Mesenchymal stem cell (in vitro differentiated cells and primary cell): ENCODE measurements around the gene BCAS1.

ENCODE experiments used
- DNase-seq: peaks from one replicate; pipeline ENCODE4 v3.0.0-alpha.2; 2013
- H2AFZ ChIP-seq: one replicate; pipeline ENCODE4 v1.6.1; 2013; ENCODE audit warnings: low read depth, mild to moderate bottlenecking, control low read depth, inconsistent platforms, low read length, moderate library complexity
- H2AK5ac ChIP-seq: 2 replicates; pipeline ENCODE4 v1.6.1; 2013; ENCODE audit warnings: low read length, moderate library complexity, mild to moderate bottlenecking, inconsistent platforms; ENCODE audit not compliant: severe bottlenecking
- H2BK120ac ChIP-seq: one replicate; pipeline ENCODE4 v1.6.1; 2013; ENCODE audit warnings: low read depth, mild to moderate bottlenecking, inconsistent platforms, low read length, moderate library complexity
- H2BK12ac ChIP-seq, 2 experiments: one replicate each; pipeline ENCODE4 v1.6.1; 2013; ENCODE audit warnings: inconsistent platforms in 2 of 2, low read length in 2 of 2, mild to moderate bottlenecking in 2 of 2, moderate library complexity in 2 of 2, control low read depth in 1 of 2
- H2BK15ac ChIP-seq: one replicate; pipeline ENCODE4 v1.6.1; 2013; ENCODE audit warnings: mild to moderate bottlenecking, low read depth, inconsistent platforms; ENCODE audit not compliant: poor library complexity, severe bottlenecking
- H2BK5ac ChIP-seq: 2 replicates; pipeline ENCODE4 v1.6.1; 2013; ENCODE audit warnings: low read depth, mild to moderate bottlenecking, low read length, control low read depth, inconsistent platforms; ENCODE audit not compliant: poor library complexity, severe bottlenecking
- H3K14ac ChIP-seq, 2 experiments: one replicate each; pipeline ENCODE4 v1.6.1; 2013; ENCODE audit warnings: inconsistent platforms in 2 of 2, low read length in 2 of 2, control low read depth in 1 of 2, mild to moderate bottlenecking in 1 of 2, moderate library complexity in 1 of 2
- H3K18ac ChIP-seq, 2 experiments: one replicate each; pipeline ENCODE4 v1.6.1; 2013; ENCODE audit warnings: inconsistent platforms in 2 of 2, low read length in 2 of 2, control low read depth in 1 of 2, low read depth in 1 of 2, mild to moderate bottlenecking in 1 of 2
- H3K23ac ChIP-seq, 2 experiments: one replicate each; pipeline ENCODE4 v1.6.1; 2013; ENCODE audit warnings: inconsistent platforms in 2 of 2, low read length in 2 of 2, mild to moderate bottlenecking in 2 of 2, moderate library complexity in 2 of 2, control low read depth in 1 of 2
- H3K27ac ChIP-seq: 2 replicates; pipeline ENCODE4 v1.5.1; 2013; ENCODE audit warnings: mild to moderate bottlenecking, moderate library complexity, low read length, control low read depth, inconsistent platforms; ENCODE audit not compliant: poor library complexity, severe bottlenecking
- H3K27me3 ChIP-seq, 2 experiments: 2 replicates each; pipeline versions ENCODE4 v1.6.1 to v1.7.0; 2013; ENCODE audit warnings: low read length in 2 of 2, mild to moderate bottlenecking in 2 of 2, moderate library complexity in 2 of 2, control low read depth in 1 of 2, inconsistent platforms in 1 of 2; ENCODE audit not compliant: control insufficient read depth in 1 of 2, insufficient read depth in 1 of 2
- H3K36me3 ChIP-seq, 2 experiments: 2 replicates each; pipeline versions ENCODE4 v1.6.1 to v1.7.0; 2013; ENCODE audit warnings: low read length in 2 of 2, control low read depth in 1 of 2, inconsistent platforms in 1 of 2, low read depth in 1 of 2, mild to moderate bottlenecking in 1 of 2; ENCODE audit not compliant: insufficient read depth in 2 of 2, control insufficient read depth in 1 of 2
- H3K4ac ChIP-seq, 2 experiments: one replicate each; pipeline ENCODE4 v1.6.1; 2013; ENCODE audit warnings: inconsistent platforms in 2 of 2, low read length in 2 of 2, mild to moderate bottlenecking in 2 of 2, moderate library complexity in 2 of 2, control low read depth in 1 of 2, low read depth in 1 of 2
- H3K4me1 ChIP-seq: 2 replicates; pipeline ENCODE4 v1.6.1; 2013; ENCODE audit warnings: low read depth, low read length, control low read depth; ENCODE audit not compliant: control insufficient read depth, insufficient read depth
- H3K4me2 ChIP-seq: 2 replicates; pipeline ENCODE4 v1.6.1; 2013; ENCODE audit warnings: low read length, mild to moderate bottlenecking, inconsistent platforms; ENCODE audit not compliant: poor library complexity, severe bottlenecking
- H3K4me3 ChIP-seq, 2 experiments: 2 replicates each; pipeline versions ENCODE4 v1.5.1 to v1.7.0; 2013; ENCODE audit warnings: low read length in 2 of 2, mild to moderate bottlenecking in 2 of 2, control low read depth in 1 of 2, low read depth in 1 of 2; ENCODE audit not compliant: insufficient read depth in 1 of 2
- H3K79me1 ChIP-seq: replicated peaks from 2 replicates; pipeline ENCODE4 v1.6.1; 2013; ENCODE audit warnings: mild to moderate bottlenecking, control low read depth, low read length, inconsistent platforms; ENCODE audit not compliant: poor library complexity, severe bottlenecking
- H3K9ac ChIP-seq: 2 replicates; pipeline ENCODE4 v1.7.0; 2013; ENCODE audit warnings: mild to moderate bottlenecking, low read length, moderate library complexity
- H3K9me3 ChIP-seq: 2 replicates; pipeline ENCODE4 v1.7.0; 2013; ENCODE audit warnings: mild to moderate bottlenecking, low read length; ENCODE audit not compliant: control insufficient read depth
- H4K8ac ChIP-seq: one replicate; pipeline ENCODE4 v1.6.1; 2013; ENCODE audit warnings: inconsistent platforms, mild to moderate bottlenecking, low read length, moderate library complexity
- H4K91ac ChIP-seq: one replicate; pipeline ENCODE4 v1.6.1; 2013; ENCODE audit warnings: mild to moderate bottlenecking, low read length, inconsistent platforms
- WGBS: methylation state at CpG from one replicate; pipeline ENCODE4 v1.1.7; 2013; ENCODE audit warnings: mixed read lengths; 5-methylcytosine and 5-hydroxymethylcytosine counted together

BCAS1 gene

DNA sequence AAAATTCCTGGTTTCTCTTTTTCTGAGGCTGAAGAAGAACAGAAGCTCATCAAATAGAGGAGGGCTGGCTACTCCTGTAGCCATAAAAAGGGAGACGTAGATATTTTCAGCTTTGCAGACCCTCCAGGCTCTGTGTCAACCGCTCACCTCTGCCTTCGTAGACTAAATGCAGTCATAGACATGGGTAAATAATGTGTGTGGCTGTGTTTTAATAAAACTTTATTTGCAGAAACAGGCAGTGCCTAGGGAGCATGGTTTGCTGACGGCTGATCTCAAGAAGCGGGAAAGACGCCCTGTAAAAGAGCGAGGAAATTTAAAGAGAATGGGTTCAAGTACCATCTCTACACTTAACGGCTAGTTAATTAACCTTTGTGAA lies 171.8 kb downstream of the BCAS1 start:
- peak overlapping the region; percentile 46 to 59 for H3K18ac ChIP-seq
- 93% methylated on average over 8 of the region's 8 CpGs for WGBS
- peak overlapping the region; percentile 27 for H2AK5ac ChIP-seq

DNA sequence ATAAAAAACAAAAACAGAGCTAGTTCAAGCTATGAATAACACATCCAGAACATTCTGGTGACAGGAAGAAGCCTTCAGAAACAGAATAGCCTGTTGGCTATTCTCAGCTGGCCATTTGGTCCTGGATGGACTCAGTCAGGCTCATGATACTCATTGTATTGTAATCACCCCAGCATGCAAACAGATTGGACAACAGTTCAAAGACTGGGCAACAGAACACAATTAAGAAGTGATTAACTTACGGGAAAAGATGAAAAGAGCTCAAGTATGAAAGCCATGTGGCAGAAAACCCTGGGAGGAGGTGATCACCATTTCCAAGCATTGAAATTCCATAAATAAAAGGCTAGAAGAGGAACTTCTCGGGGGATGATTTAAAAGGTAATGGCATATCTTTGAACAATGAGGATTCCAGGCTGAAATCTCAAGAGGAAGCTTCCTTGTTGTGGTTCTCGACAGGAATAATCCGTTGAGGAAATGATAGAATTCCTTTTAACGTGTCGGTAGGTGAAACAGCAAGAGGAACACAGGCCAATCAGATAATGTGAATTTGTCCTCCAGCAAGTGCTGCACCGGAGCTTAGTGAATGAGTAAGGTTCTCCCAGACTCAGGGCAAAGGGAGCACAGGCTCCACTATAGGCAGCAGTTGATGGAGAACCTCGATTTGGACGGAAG lies 172.4 kb downstream of the BCAS1 start:
- H3K27me3 ChIP-seq, result no peaks in the 10 kb centered on the region
- H3K79me1 ChIP-seq, result no peaks in the 10 kb centered on the region
- peak overlapping the region; percentile 27 for H2AK5ac ChIP-seq
- peak overlapping the region; percentile 49 to 68 for H3K4ac ChIP-seq
- H3K36me3 ChIP-seq, result no peaks in the 10 kb centered on the region
- no peak overlapping the region for H3K23ac ChIP-seq
- peak overlapping the region; percentile 66 for H2BK120ac ChIP-seq
- no peak overlapping the region for H4K91ac ChIP-seq
- 51% methylated on average over 9 of the region's 9 CpGs for WGBS
- H2BK5ac ChIP-seq, result no peak overlapping the region
- H3K18ac ChIP-seq, result peak overlapping the region; percentile 54 to 59
- H4K8ac ChIP-seq, result peak overlapping the region; percentile 45
- no peak overlapping the region for H2BK15ac ChIP-seq
- no peak overlapping the region for H3K9ac ChIP-seq
- no peak overlapping the region for H3K4me3 ChIP-seq
- no peak overlapping the region for H3K14ac ChIP-seq
- no peak overlapping the region for H2AFZ ChIP-seq
- peak overlapping the region; percentile 61 to 86 for H2BK12ac ChIP-seq
- no peak for DNase-seq
- H3K9me3 ChIP-seq, result no peaks in the 10 kb centered on the region
- H3K4me2 ChIP-seq, result no peak overlapping the region
- no peak overlapping the region for H3K27ac ChIP-seq
- peaks cover 15% of the 10 kb centered on the region for H3K4me1 ChIP-seq

More for the DNA sequence above, 171.8 kb downstream of the BCAS1 start:
- Histone ChIP-seq H3K27me3 (no peaks in the 10 kb centered on the region), H2BK12ac (peak overlapping the region; percentile 61 to 86), H3K14ac (no peak overlapping the region), H3K36me3 (no peaks in the 10 kb centered on the region), H4K8ac (no peak overlapping the region), H2BK5ac (no peak overlapping the region), H3K9me3 (no peaks in the 10 kb centered on the region), H3K4me2 (no peak overlapping the region), H3K4me3 (no peak overlapping the region), H3K23ac (no peak overlapping the region), H3K4me1 (peaks cover 15% of the 10 kb centered on the region), H4K91ac (no peak overlapping the region), H2BK120ac (peak overlapping the region; percentile 66), H3K79me1 (no peaks in the 10 kb centered on the region), H3K9ac (no peak overlapping the region), H3K27ac (no peak overlapping the region), H2AFZ (no peak overlapping the region), H2BK15ac (no peak overlapping the region), H3K4ac (peak overlapping the region in 1 of 2 experiments; percentile 68)
- DNase-seq, result no peak

DNA sequence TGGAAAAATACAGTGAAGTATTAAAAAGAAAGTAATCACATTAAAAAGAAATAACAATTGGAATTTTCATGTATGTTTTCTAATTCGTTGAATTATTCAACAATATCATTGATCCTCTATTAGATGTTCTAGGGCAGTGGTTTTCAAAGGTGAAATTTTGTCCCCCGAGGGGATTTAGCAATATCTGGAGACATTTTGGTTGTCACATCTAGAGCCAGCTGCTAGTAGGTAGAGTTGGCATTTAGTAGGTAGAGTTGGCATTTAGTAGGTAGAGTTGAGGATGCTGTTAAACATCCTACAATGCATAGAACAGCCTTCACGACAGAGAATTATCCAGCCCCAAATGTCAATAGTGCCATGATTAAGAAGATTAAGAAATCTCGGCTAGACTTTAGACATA lies 173.7 kb downstream of the BCAS1 start:
- Histone ChIP-seq H3K4me3 (no peak overlapping the region), H3K36me3 (no peaks in the 10 kb centered on the region), H2AFZ (no peak overlapping the region), H4K91ac (no peak overlapping the region), H2BK5ac (no peak overlapping the region), H3K9me3 (no peaks in the 10 kb centered on the region), H3K4me2 (no peak overlapping the region), H3K14ac (no peak overlapping the region), H4K8ac (no peak overlapping the region), H3K79me1 (no peaks in the 10 kb centered on the region), H2AK5ac (no peak overlapping the region), H3K27me3 (no peaks in the 10 kb centered on the region), H2BK15ac (no peak overlapping the region), H3K4ac (no peak overlapping the region), H3K23ac (no peak overlapping the region), H3K9ac (no peak overlapping the region), H3K4me1 (peaks cover 12% of the 10 kb centered on the region), H3K27ac (no peak overlapping the region), H2BK12ac (no peak overlapping the region), H2BK120ac (no peak overlapping the region), H3K18ac (no peak overlapping the region)
- no peak for DNase-seq
- WGBS, result 100% methylated on average over 1 of the region's 4 CpGs

DNA sequence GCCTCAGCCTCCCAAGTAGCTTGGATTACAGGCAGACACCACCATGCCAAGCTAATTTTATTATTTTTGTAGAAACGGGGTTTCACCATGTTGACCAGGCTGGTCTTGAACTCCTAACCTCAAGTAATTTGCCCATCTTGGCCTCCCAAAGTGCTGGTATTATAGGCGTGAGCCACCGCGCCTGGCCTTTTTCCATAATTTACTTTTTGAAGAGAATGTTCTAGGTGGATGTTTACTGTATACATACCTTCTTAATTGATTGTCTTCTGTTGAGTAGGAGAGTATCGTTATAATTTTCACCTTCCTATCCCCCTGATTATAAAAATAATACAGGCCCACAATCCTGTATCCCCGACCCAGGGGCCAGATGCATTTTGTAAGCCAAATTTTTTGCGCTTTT lies 174.4 kb downstream of the BCAS1 start:
- no peak overlapping the region for H3K23ac ChIP-seq
- H3K14ac ChIP-seq, result no peak overlapping the region
- H3K27ac ChIP-seq, result no peak overlapping the region
- H2BK120ac ChIP-seq, result no peak overlapping the region
- H3K18ac ChIP-seq, result no peak overlapping the region
- H3K4ac ChIP-seq, result no peak overlapping the region
- no peak overlapping the region for H3K4me2 ChIP-seq
- WGBS, result 100% methylated on average over 3 of the region's 7 CpGs
- H3K9ac ChIP-seq, result no peak overlapping the region
- no peak for DNase-seq
- H4K91ac ChIP-seq, result no peak overlapping the region
- H4K8ac ChIP-seq, result no peak overlapping the region
- no peaks in the 10 kb centered on the region for H3K36me3 ChIP-seq
- no peak overlapping the region for H3K4me3 ChIP-seq
- H2BK12ac ChIP-seq, result no peak overlapping the region
- no peaks in the 10 kb centered on the region for H3K79me1 ChIP-seq
- H2BK5ac ChIP-seq, result no peak overlapping the region
- H3K9me3 ChIP-seq, result peaks cover under 1% of the 10 kb centered on the region
- no peak overlapping the region for H2AFZ ChIP-seq
- H3K4me1 ChIP-seq, result peaks cover 11% of the 10 kb centered on the region
- H2AK5ac ChIP-seq, result no peak overlapping the region
- H2BK15ac ChIP-seq, result no peak overlapping the region
- H3K27me3 ChIP-seq, result no peaks in the 10 kb centered on the region
